ENCODE measurements around the gene ZBTB2. TPM values are rescaled to one million over a fixed set of nuclear protein-coding genes. Genes with fewer than 3 reads are reported as not detected.

Gene ZBTB2
- total and polyA plus RNA-seq, 10 of the 15 experiments (the other 5 are each of a cell fraction or from before 2014, with no cell fraction given) = 4.2 to 21.9 (median 15.0) TPM

- Histone ChIP-seq H4K20me1 (ENCODE audit: control insufficient read depth, insufficient read depth) (no peaks in the 10 kb centered on the region), H3K4me3 (no peak overlapping the region), H2AFZ (ENCODE audit: control insufficient read depth, low read depth, low read length) (peak overlapping the region; percentile 21; the same call in 1 of the 2 replicates), H3K9me3 (replicated peaks; ENCODE audit: control insufficient read depth, insufficient read depth, low read length) (no peaks in the 10 kb centered on the region), H3K79me2 (ENCODE audit: control insufficient read depth, insufficient read depth, low read length) (no peaks in the 10 kb centered on the region), H3K27ac (ENCODE audit: control insufficient read depth, insufficient read depth) (no peak overlapping the region), H3K36me3 (ENCODE audit: control insufficient read depth in 2 of 2, insufficient read depth in 2 of 2, low read length in 1 of 2) (no peaks in the 10 kb centered on the region), H3K4me2 (ENCODE audit: control insufficient read depth, insufficient read depth) (0 out of 2 replicates have a peak overlapping the region, but pooled peaks have one; percentile 13), H3K4me1 (ENCODE audit: control insufficient read depth, insufficient read depth, low read length) (no peaks in the 10 kb centered on the region), H3K9ac (ENCODE audit: control insufficient read depth, insufficient read depth, low read length) (no peak overlapping the region), H3K27me3 (replicated peaks in 1 of 2; ENCODE audit: control insufficient read depth in 2 of 2, insufficient read depth in 2 of 2, low read length in 1 of 2) (peaks cover 0 to 7% of the 10 kb centered on the region in 2 experiments; a peak in 2 of 4 replicates)
- in situ Hi-C loops (cut with MboI) (loop anchor here (5.0 kb wide), 1 partner anchor 312 kb away; no protein-coding TSS in a partner anchor), intact Hi-C loops (cut with micrococcal nuclease; ENCODE audit: unreplicated experiment) (loop anchor here (1.0 to 5.0 kb wide), 3 partner anchors 310 to 502 kb away; no protein-coding TSS in a partner anchor)
- CTCF ChIA-PET = interaction anchor here (0.5 to 7.7 kb wide), 82 partner anchors 9 to 1324 kb away, joined by 3 to 369 read pairs (median 4); no protein-coding TSS in a partner anchor
- TF ChIP-seq SRF (IDR thresholded peaks at IDR 0.05; ENCODE audit: low read depth in 2 of 2, low read length in 2 of 2) = no peak
- TF ChIP-seq ETV6 (conservative IDR thresholded peaks at IDR 0.05 in 1 of 2, IDR thresholded peaks at IDR 0.05 in 1 of 2; ENCODE audit: borderline replicate concordance in 1 of 2, low read depth in 1 of 2) = no peak
- TF ChIP-seq FOS (IDR thresholded peaks at IDR 0.05; ENCODE audit: borderline replicate concordance, extremely low read depth, insufficient read length) = no peak
- TF ChIP-seq, protein P1, sequence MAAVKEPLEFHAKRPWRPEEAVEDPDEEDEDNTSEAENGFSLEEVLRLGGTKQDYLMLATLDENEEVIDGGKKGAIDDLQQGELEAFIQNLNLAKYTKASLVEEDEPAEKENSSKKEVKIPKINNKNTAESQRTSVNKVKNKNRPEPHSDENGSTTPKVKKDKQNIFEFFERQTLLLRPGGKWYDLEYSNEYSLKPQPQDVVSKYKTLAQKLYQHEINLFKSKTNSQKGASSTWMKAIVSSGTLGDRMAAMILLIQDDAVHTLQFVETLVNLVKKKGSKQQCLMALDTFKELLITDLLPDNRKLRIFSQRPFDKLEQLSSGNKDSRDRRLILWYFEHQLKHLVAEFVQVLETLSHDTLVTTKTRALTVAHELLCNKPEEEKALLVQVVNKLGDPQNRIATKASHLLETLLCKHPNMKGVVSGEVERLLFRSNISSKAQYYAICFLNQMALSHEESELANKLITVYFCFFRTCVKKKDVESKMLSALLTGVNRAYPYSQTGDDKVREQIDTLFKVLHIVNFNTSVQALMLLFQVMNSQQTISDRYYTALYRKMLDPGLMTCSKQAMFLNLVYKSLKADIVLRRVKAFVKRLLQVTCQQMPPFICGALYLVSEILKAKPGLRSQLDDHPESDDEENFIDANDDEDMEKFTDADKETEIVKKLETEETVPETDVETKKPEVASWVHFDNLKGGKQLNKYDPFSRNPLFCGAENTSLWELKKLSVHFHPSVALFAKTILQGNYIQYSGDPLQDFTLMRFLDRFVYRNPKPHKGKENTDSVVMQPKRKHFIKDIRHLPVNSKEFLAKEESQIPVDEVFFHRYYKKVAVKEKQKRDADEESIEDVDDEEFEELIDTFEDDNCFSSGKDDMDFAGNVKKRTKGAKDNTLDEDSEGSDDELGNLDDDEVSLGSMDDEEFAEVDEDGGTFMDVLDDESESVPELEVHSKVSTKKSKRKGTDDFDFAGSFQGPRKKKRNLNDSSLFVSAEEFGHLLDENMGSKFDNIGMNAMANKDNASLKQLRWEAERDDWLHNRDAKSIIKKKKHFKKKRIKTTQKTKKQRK (IDR thresholded peaks at IDR 0.05; ENCODE audit: low read depth, low read length) = no peak
- SMC1A ChIA-PET (ENCODE audit: uncharacterized antibody, unreplicated experiment) = interaction anchor here (0.7 to 9.5 kb wide), 24 partner anchors 11 to 509 kb away, joined by 3 to 200 read pairs (median 4); no protein-coding TSS in a partner anchor
- POLR2A ChIA-PET = interaction anchor here (0.6 to 1.0 kb wide), 2 partner anchors 384 to 435 kb away, joined by 3 read pairs; no protein-coding TSS in a partner anchor
- FAIRE-seq (no peak), DNase-seq (ENCODE audit: low read depth, low spot score) (no peak), ATAC-seq (peak; percentile 23)
- no TSS peak for BruUV-seq (replicated peaks)
- RAD21 ChIA-PET (ENCODE audit: unreplicated experiment) = interaction anchor here (0.7 to 7.3 kb wide), 22 partner anchors 11 to 906 kb away, joined by 3 to 180 read pairs (median 4); no protein-coding TSS in a partner anchor
- 32% methylated on average over 6 of the region's 6 CpGs for WGBS (ENCODE audit: insufficient coverage, insufficient replicate concordance, low lambda C conversion rate, missing lambda C conversion rate)
Measured at GRCh38 chr6:151324488-151324825, 66.9 kb downstream of the ZBTB2 start.
